ENCODE results near the gene SYVN1. TPM values are rescaled to one million over a fixed set of nuclear protein-coding genes. Genes with fewer than 3 reads are reported as not detected.

Gene SYVN1
- total RNA-seq, 1 donor from 2014 or later = 35.1 TPM

DNA sequence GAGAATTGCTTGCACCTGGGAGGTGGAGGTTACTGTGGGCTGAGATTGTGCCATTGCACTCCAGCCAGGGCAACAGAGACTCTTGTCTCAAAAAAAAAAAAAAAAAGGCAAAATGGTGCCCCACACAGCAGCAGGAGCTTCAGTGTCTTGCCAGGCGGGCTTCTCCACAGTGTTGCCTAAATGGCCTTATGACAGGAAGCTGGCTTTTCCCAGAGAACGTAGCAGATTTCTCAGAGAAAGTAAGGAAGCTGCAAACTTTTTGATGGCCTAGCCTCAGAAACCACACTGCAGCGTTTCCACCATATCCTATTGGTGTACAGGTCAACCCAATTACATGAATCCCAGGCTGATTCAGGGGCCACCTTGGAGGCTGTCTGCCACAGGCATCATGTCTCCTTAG lies 23.0 kb upstream of the SYVN1 start:
- Mint-ChIP-seq H3K27ac (ENCODE audit: unreplicated experiment) (no peak overlapping the region), H3K4me3 (no peak overlapping the region), H3K27me3 (ENCODE audit: low read depth) (peaks cover 36% of the 10 kb centered on the region), H3K9me3 (no peaks in the 10 kb centered on the region), H3K4me1 (no peaks in the 10 kb centered on the region), H3K36me3 (ENCODE audit: low read depth) (no peaks in the 10 kb centered on the region)
- TF ChIP-seq, protein P1, sequence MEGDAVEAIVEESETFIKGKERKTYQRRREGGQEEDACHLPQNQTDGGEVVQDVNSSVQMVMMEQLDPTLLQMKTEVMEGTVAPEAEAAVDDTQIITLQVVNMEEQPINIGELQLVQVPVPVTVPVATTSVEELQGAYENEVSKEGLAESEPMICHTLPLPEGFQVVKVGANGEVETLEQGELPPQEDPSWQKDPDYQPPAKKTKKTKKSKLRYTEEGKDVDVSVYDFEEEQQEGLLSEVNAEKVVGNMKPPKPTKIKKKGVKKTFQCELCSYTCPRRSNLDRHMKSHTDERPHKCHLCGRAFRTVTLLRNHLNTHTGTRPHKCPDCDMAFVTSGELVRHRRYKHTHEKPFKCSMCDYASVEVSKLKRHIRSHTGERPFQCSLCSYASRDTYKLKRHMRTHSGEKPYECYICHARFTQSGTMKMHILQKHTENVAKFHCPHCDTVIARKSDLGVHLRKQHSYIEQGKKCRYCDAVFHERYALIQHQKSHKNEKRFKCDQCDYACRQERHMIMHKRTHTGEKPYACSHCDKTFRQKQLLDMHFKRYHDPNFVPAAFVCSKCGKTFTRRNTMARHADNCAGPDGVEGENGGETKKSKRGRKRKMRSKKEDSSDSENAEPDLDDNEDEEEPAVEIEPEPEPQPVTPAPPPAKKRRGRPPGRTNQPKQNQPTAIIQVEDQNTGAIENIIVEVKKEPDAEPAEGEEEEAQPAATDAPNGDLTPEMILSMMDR (conservative IDR thresholded peaks at IDR 0.05) = no peak
- DNase-seq (ENCODE audit: low read depth, low spot score) = no peak

- TF ChIP-seq, protein P1 (conservative IDR thresholded peaks at IDR 0.05) = no peak
- Mint-ChIP-seq H3K27me3 (ENCODE audit: low read depth) (peaks cover 40% of the 10 kb centered on the region), H3K9me3 (no peaks in the 10 kb centered on the region), H3K36me3 (ENCODE audit: low read depth) (no peaks in the 10 kb centered on the region), H3K4me3 (no peak overlapping the region), H3K4me1 (no peaks in the 10 kb centered on the region), H3K27ac (ENCODE audit: unreplicated experiment) (no peak overlapping the region)
- DNase-seq (ENCODE audit: low read depth, low spot score) = no peak
Measured at GRCh38 chr11:65156926-65157325, 22.6 kb upstream of the SYVN1 start.

GRCh38 chr11:65156256-65156655 lies 21.9 kb upstream of the SYVN1 start:
- H3K4me3 Mint-ChIP-seq = no peak overlapping the region
- TF ChIP-seq, protein P1 (conservative IDR thresholded peaks at IDR 0.05) = no peak

GRCh38 chr11:65152122-65152521 lies 17.8 kb upstream of the SYVN1 start:
- Mint-ChIP-seq H3K27me3 (ENCODE audit: low read depth) (peaks cover 29% of the 10 kb centered on the region), H3K36me3 (ENCODE audit: low read depth) (no peaks in the 10 kb centered on the region), H3K9me3 (no peaks in the 10 kb centered on the region), H3K4me3 (no peak overlapping the region), H3K27ac (ENCODE audit: unreplicated experiment) (no peak overlapping the region), H3K4me1 (peaks cover 6% of the 10 kb centered on the region)
- DNase-seq (ENCODE audit: low read depth, low spot score) = no peak
- TF ChIP-seq, protein P1 (conservative IDR thresholded peaks at IDR 0.05) = no peak

More at GRCh38 chr11:65156256-65156655, 21.9 kb upstream of the SYVN1 start:
- Mint-ChIP-seq H3K27ac (ENCODE audit: unreplicated experiment) (no peak overlapping the region), H3K27me3 (ENCODE audit: low read depth) (peaks cover 46% of the 10 kb centered on the region), H3K9me3 (no peaks in the 10 kb centered on the region), H3K36me3 (ENCODE audit: low read depth) (no peaks in the 10 kb centered on the region), H3K4me1 (no peaks in the 10 kb centered on the region)
- no peak for DNase-seq (ENCODE audit: low read depth, low spot score)

DNA sequence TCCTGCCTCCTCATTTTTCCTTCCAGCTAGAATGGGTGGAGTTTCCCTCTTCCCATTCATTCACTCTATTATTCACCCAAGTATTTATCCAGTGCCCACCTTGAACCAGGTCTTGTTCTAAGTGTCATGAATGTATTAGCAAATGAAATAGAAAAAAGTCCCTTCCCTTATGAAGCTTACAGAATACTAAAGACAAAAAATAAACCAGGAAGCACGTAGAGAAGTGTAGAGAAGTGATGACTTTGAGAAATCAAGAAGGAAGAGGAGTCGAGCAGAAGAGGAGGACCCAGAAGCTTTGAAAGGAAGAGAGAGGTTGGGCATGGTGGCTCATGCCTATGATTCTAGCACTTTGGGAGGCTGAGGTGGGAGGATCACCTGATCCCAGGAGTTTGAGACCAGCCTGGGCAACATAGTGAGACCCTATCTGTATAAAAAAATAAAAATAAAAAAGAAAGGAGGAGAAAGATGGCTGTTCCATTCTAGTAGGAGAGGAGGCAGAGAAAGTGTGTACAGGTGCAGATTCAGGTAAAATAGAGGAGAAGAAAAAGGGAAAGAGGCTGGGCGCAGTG lies 17.1 kb upstream of the SYVN1 start:
- Mint-ChIP-seq H3K27ac (ENCODE audit: unreplicated experiment) (no peak overlapping the region), H3K27me3 (ENCODE audit: low read depth) (peaks cover 29% of the 10 kb centered on the region), H3K4me3 (no peak overlapping the region), H3K36me3 (ENCODE audit: low read depth) (no peaks in the 10 kb centered on the region), H3K4me1 (peaks cover 6% of the 10 kb centered on the region), H3K9me3 (no peaks in the 10 kb centered on the region)
- TF ChIP-seq, protein P1 (conservative IDR thresholded peaks at IDR 0.05) = no peak
- no peak for DNase-seq (ENCODE audit: low read depth, low spot score)

All from neural crest cell (in vitro differentiated cells).